GM12872 (cell line): ENCODE data around the gene ESRRG.

Experiments
- TF ChIP-seq, protein P1 (sequence below): IDR thresholded peaks from 3 replicates; pipeline ENCODE4 v1.5.1; 2011; ENCODE audit warnings: low read depth, mild to moderate bottlenecking, low read length, moderate library complexity; ENCODE audit not compliant: insufficient read depth

Gene ESRRG

DNA sequence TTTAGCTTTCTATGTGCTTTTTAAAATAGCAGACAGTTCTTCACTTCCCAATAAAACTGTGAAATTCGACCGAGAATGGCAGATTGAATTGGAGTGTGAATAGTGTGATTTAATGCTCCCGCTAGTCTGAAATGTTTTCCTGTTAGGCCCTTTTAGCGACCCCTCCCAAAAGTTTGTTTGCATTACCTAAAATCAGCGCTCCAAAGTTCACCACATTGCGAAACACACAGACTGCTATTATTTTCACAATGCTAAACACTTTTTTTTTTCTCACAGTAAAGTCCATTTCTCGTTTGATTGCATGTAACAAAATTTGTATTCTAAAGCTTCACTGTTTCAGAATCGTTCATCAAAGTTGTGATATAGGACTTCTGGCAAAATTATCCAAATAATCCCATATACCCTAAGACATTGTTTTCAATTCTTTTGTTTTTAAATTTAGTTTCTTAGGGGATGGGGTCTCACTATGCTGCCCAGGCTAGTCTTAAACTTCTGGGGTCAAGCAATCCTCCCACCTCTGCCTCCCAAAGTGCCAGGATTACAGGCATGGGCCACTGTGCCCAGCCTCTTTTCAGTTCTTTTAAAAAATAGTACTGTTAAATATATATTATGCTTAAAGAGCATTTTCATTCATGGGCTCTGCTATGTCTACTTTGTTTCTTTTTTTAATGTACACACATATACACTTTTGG, 223.5 kb downstream of the ESRRG start:
- TF ChIP-seq, protein P1, sequence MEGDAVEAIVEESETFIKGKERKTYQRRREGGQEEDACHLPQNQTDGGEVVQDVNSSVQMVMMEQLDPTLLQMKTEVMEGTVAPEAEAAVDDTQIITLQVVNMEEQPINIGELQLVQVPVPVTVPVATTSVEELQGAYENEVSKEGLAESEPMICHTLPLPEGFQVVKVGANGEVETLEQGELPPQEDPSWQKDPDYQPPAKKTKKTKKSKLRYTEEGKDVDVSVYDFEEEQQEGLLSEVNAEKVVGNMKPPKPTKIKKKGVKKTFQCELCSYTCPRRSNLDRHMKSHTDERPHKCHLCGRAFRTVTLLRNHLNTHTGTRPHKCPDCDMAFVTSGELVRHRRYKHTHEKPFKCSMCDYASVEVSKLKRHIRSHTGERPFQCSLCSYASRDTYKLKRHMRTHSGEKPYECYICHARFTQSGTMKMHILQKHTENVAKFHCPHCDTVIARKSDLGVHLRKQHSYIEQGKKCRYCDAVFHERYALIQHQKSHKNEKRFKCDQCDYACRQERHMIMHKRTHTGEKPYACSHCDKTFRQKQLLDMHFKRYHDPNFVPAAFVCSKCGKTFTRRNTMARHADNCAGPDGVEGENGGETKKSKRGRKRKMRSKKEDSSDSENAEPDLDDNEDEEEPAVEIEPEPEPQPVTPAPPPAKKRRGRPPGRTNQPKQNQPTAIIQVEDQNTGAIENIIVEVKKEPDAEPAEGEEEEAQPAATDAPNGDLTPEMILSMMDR, result no peak

DNA sequence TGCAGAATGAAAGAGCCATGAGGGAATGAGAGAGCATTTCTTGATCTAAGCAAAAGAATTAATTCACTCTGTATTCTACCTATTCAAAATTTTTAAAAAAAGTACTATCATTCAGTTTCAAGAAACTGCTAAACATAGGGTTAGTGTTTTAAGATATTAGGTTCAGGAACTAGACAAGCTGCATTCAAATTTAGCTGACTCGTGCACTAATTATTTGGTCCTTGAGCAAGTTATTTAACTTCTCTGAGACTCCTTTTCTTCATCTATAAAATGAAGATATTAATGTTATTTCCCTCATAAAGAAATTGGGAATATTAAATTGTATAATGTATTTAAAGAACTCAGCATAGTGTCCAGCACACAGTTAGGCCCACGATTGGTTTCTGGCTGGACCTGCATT, 225.0 kb downstream of the ESRRG start:
- TF ChIP-seq, protein P1, result no peak

DNA sequence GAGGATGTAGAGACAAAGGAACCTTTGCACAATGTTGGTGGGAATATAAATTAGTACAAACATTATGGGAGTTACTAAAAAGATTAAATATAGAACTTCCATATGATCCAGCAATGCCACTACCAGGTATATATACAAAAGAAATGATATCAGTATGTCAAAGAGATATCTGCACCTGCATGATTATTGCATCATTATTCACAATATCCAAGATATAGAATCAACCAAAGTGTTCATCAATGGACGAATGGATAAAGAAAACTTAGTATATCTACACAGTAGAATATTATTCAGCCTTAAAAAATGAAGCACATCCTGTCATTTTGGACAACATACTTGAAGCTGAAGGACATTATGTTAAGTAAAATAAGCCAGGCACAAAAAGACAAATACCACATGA, 238.2 kb downstream of the ESRRG start:
- TF ChIP-seq, protein P1, result no peak

DNA sequence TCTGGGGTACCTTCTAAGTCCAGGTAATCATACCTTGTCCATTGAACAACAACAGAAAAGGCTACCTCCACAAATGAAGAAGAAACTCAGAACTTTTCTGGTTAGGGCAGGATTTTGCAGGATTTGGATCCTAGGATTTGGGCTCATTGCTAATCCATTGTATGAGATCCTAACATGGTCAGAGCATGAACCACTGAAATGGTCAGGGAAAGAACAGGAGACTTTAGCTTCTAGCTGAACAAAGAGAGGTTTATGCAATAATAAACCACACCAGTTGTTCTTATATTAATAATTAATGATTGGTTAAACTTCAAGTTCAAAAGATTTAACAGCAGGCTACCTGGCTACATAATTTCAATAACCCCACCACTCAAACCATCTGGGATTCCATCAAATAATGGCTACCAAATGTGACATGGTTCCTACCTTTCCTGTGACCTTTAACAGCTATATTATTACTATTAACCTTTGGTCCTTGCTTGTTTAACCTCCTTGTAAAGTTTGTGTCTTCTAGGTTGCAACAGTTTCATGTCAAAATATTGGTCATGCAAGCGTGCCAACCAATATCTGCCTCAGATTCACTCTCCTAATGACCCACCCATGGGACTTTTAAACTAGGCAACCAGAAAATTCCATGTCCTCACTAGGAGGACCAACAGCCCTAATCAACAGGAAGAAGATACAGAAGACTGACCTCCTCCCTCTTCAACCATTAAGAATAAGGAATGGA, 239.4 kb downstream of the ESRRG start:
- TF ChIP-seq, protein P1, result no peak

DNA sequence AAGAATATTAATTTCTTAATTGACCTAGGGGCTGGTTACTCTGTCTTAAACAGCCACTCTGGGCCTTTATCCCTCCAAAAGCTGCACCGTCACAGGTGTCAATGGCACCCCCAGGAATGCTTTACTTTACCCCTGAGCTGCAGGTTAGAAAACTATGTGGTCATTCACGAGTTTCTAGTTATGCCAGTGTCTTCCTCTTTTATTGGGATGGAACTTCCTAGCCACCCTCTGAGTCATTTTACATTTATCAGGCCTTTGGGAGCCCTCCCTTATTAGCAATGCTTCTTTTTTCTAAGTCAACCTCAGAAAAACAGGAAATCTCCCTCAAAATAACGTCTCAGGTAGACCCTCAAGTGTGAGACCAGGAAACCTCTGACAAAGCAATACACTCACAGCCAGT, 240.6 kb downstream of the ESRRG start:
- TF ChIP-seq, protein P1, result no peak

DNA sequence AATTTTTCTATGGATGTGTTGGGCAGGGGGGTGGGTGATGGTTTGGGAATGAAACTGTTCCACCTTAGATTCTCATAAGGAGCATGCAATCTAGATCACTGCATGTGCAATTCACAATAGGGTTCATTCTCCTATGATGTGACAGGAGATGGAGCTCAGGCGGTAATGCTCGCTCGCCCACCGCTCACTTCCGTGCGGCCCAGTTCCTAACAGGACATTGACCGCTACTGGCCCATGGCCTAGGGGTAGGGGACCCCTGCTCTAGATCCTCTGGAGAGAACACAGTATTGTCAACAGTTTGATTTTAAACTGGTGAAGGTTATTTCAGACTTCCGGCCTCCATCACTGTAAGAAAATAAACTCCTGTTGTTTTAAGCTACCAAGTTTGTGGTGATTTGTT, 245.0 kb downstream of the ESRRG start:
- TF ChIP-seq, protein P1, result no peak

DNA sequence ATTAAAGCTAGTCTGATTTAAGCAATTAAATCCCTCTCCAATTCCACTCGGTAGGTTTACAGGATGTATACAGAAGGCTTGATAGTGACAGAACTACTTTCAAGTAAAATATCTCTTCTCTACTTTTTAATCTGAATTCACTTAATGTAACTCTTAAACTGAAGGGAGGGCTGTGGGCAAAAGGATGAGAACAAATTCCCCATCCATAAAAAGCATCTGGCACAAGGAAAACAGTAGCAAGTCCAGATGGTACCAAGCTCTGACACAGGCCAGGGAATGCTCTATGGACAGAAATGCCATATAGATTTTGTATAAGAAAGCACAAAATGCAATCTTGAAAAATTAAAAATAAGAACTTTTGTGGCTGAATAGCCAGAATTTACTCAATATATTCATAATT, 246.9 kb downstream of the ESRRG start:
- TF ChIP-seq, protein P1, result no peak
